Common myeloid progenitor, CD34-positive (primary cell): ENCODE results near the gene SLC45A3.

Experiments
- CTCF ChIA-PET: fragments of 350-600 bp; sonication (Branson Sonifier 250); formaldehyde crosslinking; loops from one replicate; lab custom pipeline; 2021; ENCODE audit warnings: antibody characterized with exemption; lab: Charles Lee
- POLR2A ChIA-PET: fragments of 350-600 bp; sonication (Branson Sonifier 250); formaldehyde crosslinking; loops from one replicate; lab custom pipeline; 2021; ENCODE audit warnings: antibody characterized with exemption; lab: Charles Lee
- DNase-seq, 3 donors: peaks; one replicate each; pipeline versions ENCODE4 v3.0.0 to v3.0.0-alpha.2; 2013
- H3K27ac ChIP-seq, 2 experiments: 1 replicate in 1 of 2; 2 replicates in 1 of 2; pipeline ENCODE4 v1.7.0; 2013; ENCODE audit warnings: inconsistent platforms in 2 of 2, low read length in 2 of 2, mild to moderate bottlenecking in 2 of 2, low read depth in 1 of 2, moderate library complexity in 1 of 2; ENCODE audit not compliant: severe bottlenecking in 2 of 2, insufficient read depth in 1 of 2, poor library complexity in 1 of 2
- H3K27me3 ChIP-seq, 5 experiments: replicated peaks in 2 of 5; 1 replicate in 3 of 5; 2 replicates in 2 of 5; pipeline versions ENCODE4 v1.6.1 to v1.7.0; 2013; ENCODE audit warnings: low read length in 4 of 5, mild to moderate bottlenecking in 2 of 5, moderate library complexity in 2 of 5, inconsistent platforms in 1 of 5; ENCODE audit not compliant: insufficient read depth in 5 of 5, control insufficient read depth in 4 of 5
- H3K36me3 ChIP-seq, 4 experiments: 1 replicate in 2 of 4; 2 replicates in 2 of 4; pipeline versions ENCODE4 v1.6.1 to v1.7.0; 2013; ENCODE audit warnings: low read length in 3 of 4, control low read depth in 1 of 4, mild to moderate bottlenecking in 1 of 4; ENCODE audit not compliant: control insufficient read depth in 4 of 4, insufficient read depth in 4 of 4
- H3K4me1 ChIP-seq, 4 experiments: 1 replicate in 3 of 4; 2 replicates in 1 of 4; pipeline versions ENCODE4 v1.6.1 to v1.7.1; 2013; ENCODE audit warnings: low read length in 3 of 4, mild to moderate bottlenecking in 3 of 4, control low read depth in 1 of 4, inconsistent platforms in 1 of 4, moderate library complexity in 1 of 4; ENCODE audit not compliant: control insufficient read depth in 4 of 4, insufficient read depth in 4 of 4; ENCODE audit errors: control extremely low read depth in 1 of 4
- H3K4me3 ChIP-seq, 7 experiments: 1 replicate in 4 of 7; 2 replicates in 3 of 7; pipeline versions ENCODE4 v1.5.1 to v1.7.0; 2013; ENCODE audit warnings: mild to moderate bottlenecking in 7 of 7, low read length in 6 of 7, moderate library complexity in 6 of 7, inconsistent platforms in 2 of 7, low read depth in 2 of 7, control low read depth in 1 of 7; ENCODE audit not compliant: insufficient read depth in 4 of 7, control insufficient read depth in 1 of 7; ENCODE audit errors: extremely low read depth in 1 of 7
- H3K9me3 ChIP-seq, 5 experiments: 1 replicate in 4 of 5; 2 replicates in 1 of 5; pipeline versions ENCODE4 v1.6.1 to v1.7.1; 2013; ENCODE audit warnings: low read length in 4 of 5, mild to moderate bottlenecking in 2 of 5, inconsistent platforms in 1 of 5, low read depth in 1 of 5, moderate library complexity in 1 of 5; ENCODE audit not compliant: control insufficient read depth in 4 of 5, insufficient read depth in 2 of 5; ENCODE audit errors: control extremely low read depth in 1 of 5
- WGBS: methylation state at CpG from one replicate; pipeline ENCODE4 v1.1.5; 2013; ENCODE audit not compliant: insufficient coverage; 5-methylcytosine and 5-hydroxymethylcytosine counted together

SLC45A3 gene

DNA sequence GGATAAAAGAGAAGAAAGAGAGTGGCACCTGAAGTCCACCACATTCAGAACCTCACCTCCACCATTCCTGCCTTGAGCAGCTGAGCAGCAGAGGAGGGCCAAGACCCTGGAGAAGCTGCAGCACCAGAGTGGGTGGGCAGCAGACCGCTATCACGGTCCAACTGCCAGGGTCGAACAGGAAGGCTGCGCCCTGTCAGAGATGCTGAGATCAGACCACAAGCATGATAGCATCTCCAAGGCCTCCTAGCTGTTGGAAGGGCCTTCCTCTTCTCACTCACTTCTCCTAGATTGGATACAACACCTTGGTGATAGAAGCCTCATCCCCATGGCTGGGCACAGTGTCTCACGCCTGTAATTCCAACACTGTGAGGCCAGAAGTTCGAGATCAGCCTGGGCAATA is 12.1 kb upstream of the SLC45A3 start:
- Histone ChIP-seq H3K4me3 (peak overlapping the region in 1 of 7 experiments; percentile 4), H3K9me3 (no peaks in the 10 kb centered on the region), H3K27me3 (no peaks in the 10 kb centered on the region), H3K4me1 (peaks cover 3 to 62% (median 52%) of the 10 kb centered on the region in 4 experiments), H3K36me3 (no peaks in the 10 kb centered on the region), H3K27ac (peak overlapping the region; percentile 21 to 48)
- POLR2A ChIA-PET = interaction anchor here (0.7 to 1.7 kb wide), 5 partner anchors 8 to 21 kb away, joined by 3 to 5 read pairs (median 4); partner anchors contain the start of gene SLC45A3
- 7% methylated on average over 4 of the region's 6 CpGs for WGBS
- CTCF ChIA-PET = interaction anchor here (1.0 to 5.2 kb wide), 7 partner anchors 8 to 32 kb away, joined by 3 to 39 read pairs (median 6); partner anchors contain the start of gene SLC45A3
- DNase-seq = peak in 2 of 3 donors; percentile 80 to 90

DNA sequence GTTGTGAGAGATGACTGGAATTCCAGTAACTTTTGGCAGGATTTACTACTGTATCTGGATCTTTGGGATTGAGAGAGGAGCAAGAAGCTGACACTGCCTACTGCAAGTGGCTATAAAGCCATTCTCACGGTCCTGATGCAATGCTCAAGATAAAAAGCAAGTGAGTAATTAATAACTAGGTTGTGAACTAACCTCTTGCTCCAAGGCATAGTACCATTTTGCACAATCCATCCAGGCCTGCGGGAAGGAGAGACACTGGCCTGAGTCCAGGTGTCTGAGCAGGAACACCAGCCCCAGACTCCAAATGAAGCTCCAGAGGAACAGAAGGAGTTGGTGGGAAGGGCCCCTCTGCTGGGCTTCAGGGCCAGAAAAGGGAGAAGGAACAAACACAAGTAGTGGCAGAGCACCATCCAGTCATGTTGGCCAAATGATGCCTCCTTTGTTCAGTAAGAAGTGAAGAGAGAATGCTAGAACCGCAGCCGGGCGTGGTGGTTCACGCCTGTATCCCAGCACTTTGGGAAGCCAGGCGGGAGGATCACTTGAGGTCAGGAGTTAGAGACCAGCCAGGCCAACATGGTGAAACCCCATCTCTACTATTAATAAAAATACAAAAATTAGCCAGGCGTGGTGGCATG is 9.9 kb upstream of the SLC45A3 start:
- no peaks in the 10 kb centered on the region for H3K36me3 ChIP-seq
- 100% methylated on average over 6 of the region's 8 CpGs for WGBS
- DNase-seq = no peak
- H3K4me3 ChIP-seq = no peak overlapping the region
- H3K27me3 ChIP-seq = no peaks in the 10 kb centered on the region
- no peak overlapping the region for H3K27ac ChIP-seq
- ChIA-PET CTCF (interaction anchor here (1.0 to 3.0 kb wide), 4 partner anchors 11 to 32 kb away, joined by 5 to 17 read pairs (median 11); partner anchors contain the start of gene SLC45A3), POLR2A (no interaction called here)
- H3K9me3 ChIP-seq = no peaks in the 10 kb centered on the region
- peaks cover 3 to 44% (median 40%) of the 10 kb centered on the region in 4 experiments for H3K4me1 ChIP-seq

DNA sequence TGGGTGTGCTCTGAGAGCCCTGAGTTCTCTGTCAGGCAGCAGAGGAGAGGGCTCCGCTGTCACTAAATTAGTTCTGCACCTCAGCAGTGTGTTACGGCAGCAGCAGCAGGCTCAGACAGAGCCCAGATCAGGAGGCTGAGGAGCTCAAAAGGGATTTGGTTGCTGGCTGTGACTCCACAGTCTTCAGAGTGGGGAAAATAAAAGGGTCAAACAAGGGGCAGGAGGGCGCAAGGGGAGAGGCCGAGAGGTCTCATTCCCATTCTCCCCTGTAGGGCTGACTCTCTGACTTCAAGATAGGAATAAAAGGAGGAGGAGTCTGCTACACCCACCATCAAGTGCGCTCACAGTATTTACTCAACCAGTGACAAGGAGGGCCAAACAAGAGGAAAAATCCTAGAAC is 9.2 kb upstream of the SLC45A3 start:
- DNase-seq = no peak
- ChIA-PET CTCF (interaction anchor here (1.0 to 3.0 kb wide), 5 partner anchors 11 to 31 kb away, joined by 3 to 17 read pairs (median 6); partner anchors contain the start of gene SLC45A3), POLR2A (no interaction called here)
- no peaks in the 10 kb centered on the region for H3K9me3 ChIP-seq
- WGBS = 100% methylated on average over 4 of the region's 5 CpGs
- no peaks in the 10 kb centered on the region for H3K27me3 ChIP-seq
- H3K27ac ChIP-seq = no peak overlapping the region
- peaks cover 3 to 43% (median 37%) of the 10 kb centered on the region in 4 experiments for H3K4me1 ChIP-seq
- H3K4me3 ChIP-seq = no peak overlapping the region
- no peaks in the 10 kb centered on the region for H3K36me3 ChIP-seq

DNA sequence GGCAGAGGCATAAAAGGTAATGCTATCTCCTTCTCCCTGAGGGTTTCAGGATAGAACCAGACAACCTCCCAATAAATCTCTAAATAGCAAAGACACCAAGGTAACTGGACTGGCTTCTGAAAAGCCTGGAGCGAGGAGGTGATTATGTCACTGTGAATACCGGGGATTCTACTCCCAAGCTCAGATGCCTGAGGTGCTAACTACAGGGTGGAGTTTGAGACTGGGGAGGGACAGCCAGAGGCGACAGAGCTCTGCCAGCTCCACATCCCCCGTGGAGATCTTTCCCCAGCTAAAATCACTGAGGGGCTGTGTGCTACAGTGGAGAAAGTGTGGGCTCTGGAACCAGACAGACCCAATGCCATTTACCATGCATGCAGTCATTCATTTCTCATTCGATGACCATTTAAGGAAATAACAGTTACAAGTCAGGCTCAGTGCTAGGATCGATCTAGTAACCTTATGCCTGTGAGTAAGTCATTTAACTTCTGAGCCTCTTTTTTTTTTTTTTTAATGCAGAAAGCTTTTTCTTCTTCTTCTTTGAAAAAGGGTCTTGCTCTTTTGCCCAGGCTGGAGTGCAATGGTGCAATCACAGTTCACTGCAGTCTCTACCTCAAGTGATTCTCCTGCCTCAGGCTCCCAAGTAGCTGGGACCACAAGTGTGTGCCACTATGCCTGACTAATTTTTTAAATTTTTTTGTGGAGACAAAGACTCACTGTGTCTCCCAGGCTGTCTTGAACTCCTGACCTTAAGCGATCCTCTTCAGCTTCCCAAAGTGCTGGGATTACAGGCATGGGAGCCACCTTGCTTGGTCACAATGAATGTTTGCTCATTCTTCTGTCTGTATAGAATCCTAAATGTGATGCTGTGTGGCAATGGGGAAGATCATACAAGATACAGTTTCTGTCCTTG is 8.1 kb upstream of the SLC45A3 start:
- Histone ChIP-seq H3K27me3 (no peaks in the 10 kb centered on the region), H3K36me3 (no peaks in the 10 kb centered on the region), H3K4me3 (no peak overlapping the region), H3K27ac (no peak overlapping the region), H3K9me3 (no peaks in the 10 kb centered on the region), H3K4me1 (peaks cover 3 to 36% (median 27%) of the 10 kb centered on the region in 4 experiments)
- ChIA-PET CTCF (interaction anchor here (1.0 to 15.7 kb wide), 12 partner anchors 8 to 97 kb away, joined by 3 to 131 read pairs (median 6); partner anchors contain the start of gene SLC45A3), POLR2A (no interaction called here)
- DNase-seq = no peak
- WGBS = 93% methylated on average over 5 of the region's 7 CpGs

DNA sequence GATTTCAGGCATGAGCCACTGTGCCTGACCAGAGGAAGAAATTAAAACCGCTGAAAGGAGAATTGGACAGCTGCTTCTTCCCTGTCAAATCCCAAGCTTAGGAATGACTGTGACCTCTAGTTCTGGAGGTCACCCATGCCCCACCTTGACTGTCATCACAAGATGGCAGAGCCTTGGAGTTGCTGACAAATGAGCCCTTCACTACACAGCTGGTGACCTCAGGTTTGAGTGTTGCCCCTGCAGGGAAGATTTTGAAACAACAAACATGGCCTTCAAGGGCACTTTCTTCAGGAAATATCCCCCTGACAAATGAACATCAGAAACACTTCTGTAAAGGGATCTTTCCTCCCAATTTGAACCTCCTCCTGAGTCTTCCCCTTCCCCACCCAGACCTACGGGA is 6.9 kb upstream of the SLC45A3 start:
- Histone ChIP-seq H3K27ac (no peak overlapping the region), H3K4me1 (peaks cover 3 to 24% (median 17%) of the 10 kb centered on the region in 4 experiments), H3K9me3 (no peaks in the 10 kb centered on the region), H3K4me3 (no peak overlapping the region), H3K27me3 (no peaks in the 10 kb centered on the region), H3K36me3 (no peaks in the 10 kb centered on the region)
- ChIA-PET CTCF (interaction anchor here (1.0 to 15.7 kb wide), 9 partner anchors 9 to 95 kb away, joined by 3 to 131 read pairs (median 4); no protein-coding TSS in a partner anchor), POLR2A (interaction anchor here (0.5 kb wide), 1 partner anchor 37 kb away, joined by 3 read pairs; no protein-coding TSS in a partner anchor)
- DNase-seq = no peak
- 100% methylated on average over 2 of the region's 2 CpGs for WGBS

DNA sequence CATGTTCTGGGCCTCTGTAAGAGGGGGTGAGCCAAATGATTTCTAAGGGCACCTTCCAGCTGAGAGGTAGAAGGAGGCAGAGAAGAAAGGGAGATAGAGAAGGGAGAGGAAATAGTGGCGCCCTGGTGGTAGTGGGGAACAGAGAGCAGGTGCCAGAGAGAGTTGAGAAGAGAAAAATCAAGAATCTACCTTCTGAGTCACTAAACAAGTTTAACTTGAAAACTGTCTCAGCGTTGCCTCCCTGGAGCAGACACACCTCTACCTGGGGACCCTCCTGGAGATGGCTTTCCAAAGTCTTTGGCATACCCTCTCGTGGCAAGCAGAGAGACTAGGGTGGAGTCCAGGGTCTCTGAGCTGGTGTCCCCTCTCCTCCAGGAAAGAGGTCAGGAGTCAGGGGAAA is 1.1 kb upstream of the SLC45A3 start:
- ChIA-PET CTCF (interaction anchor here (2.2 to 32.2 kb wide), 4 partner anchors 11 to 25 kb away, joined by 7 to 1013 read pairs (median 71); no protein-coding TSS in a partner anchor), POLR2A (interaction anchor here (0.9 kb wide), 1 partner anchor 22 kb away, joined by 3 read pairs; no protein-coding TSS in a partner anchor)
- Histone ChIP-seq H3K36me3 (no peaks in the 10 kb centered on the region), H3K27ac (no peak overlapping the region), H3K27me3 (no peaks in the 10 kb centered on the region), H3K4me3 (no peak overlapping the region), H3K9me3 (no peaks in the 10 kb centered on the region), H3K4me1 (peaks cover 13 to 45% (median 38%) of the 10 kb centered on the region in 4 experiments)
- 67% methylated on average over 1 of the region's 3 CpGs for WGBS
- no peak for DNase-seq
